OCI-LY7 (cell line): ENCODE data around the gene E2F2.

ENCODE experiments used
- CTCF ChIP-seq: fragments of 200-600 bp; sonication (generic); conservative IDR thresholded peaks from 2 replicates; pipeline ENCODE4 v1.5.1; 2014; ENCODE audit warnings: mild to moderate bottlenecking, antibody characterized with exemption, low read length, moderate library complexity, mixed read lengths
- EZH2phosphoT487 ChIP-seq: fragments of 200-600 bp; sonication (generic); IDR thresholded peaks from 2 replicates; pipeline ENCODE4 v1.6.1; 2018; ENCODE audit warnings: low read depth, borderline replicate concordance, mild to moderate bottlenecking, mixed run types, antibody characterized with exemption, low read length, moderate library complexity, mixed read lengths

- TF ChIP-seq CTCF (no peak), EZH2phosphoT487 (no peak)
Measured at GRCh38 chr1:23533246-23534023, 2.4 kb upstream of the E2F2 start.
